Mesendoderm (in vitro differentiated cells): ENCODE measurements around the gene APOOL.
A peak's percentile ranks its signal among the peaks of the same experiment; 100 is the strongest.
"Not testable (repeated sequence)": the region's sequence is repeated elsewhere in the genome, so short reads cannot be mapped to it uniquely, and the experiment has no call there.

Experiments
- DNase-seq: peaks from one replicate; pipeline ENCODE4 v3.0.0; 2013
- H2AK5ac ChIP-seq: 2 replicates; pipeline ENCODE4 v1.6.1; 2013; ENCODE audit warnings: low read length, inconsistent platforms
- H2BK120ac ChIP-seq: 2 replicates; pipeline ENCODE4 v1.6.1; 2013; ENCODE audit warnings: low read depth, mild to moderate bottlenecking, low read length, moderate library complexity, mixed read lengths
- H2BK15ac ChIP-seq: replicated peaks from 2 replicates; pipeline ENCODE4 v1.6.1; 2013; ENCODE audit warnings: low read depth, mild to moderate bottlenecking, moderate library complexity
- H2BK5ac ChIP-seq: 2 replicates; pipeline ENCODE4 v1.6.1; 2013; ENCODE audit warnings: low read length, inconsistent platforms
- H3K18ac ChIP-seq: 2 replicates; pipeline ENCODE4 v1.6.1; 2013; ENCODE audit warnings: mild to moderate bottlenecking, low read length, mixed read lengths
- H3K23ac ChIP-seq: one replicate; pipeline ENCODE4 v1.6.1; 2013; ENCODE audit warnings: low read length
- H3K27ac ChIP-seq: 2 replicates; pipeline ENCODE4 v1.5.1; 2013; ENCODE audit warnings: low read depth, mild to moderate bottlenecking, inconsistent platforms, low read length, moderate library complexity
- H3K27me3 ChIP-seq: 2 replicates; pipeline ENCODE4 v1.6.1; 2013; ENCODE audit warnings: low read length, control low read depth, mild to moderate bottlenecking, inconsistent platforms; ENCODE audit not compliant: insufficient read depth, poor library complexity
- H3K36me3 ChIP-seq: 2 replicates; pipeline ENCODE4 v1.6.1; 2013; ENCODE audit warnings: low read length, inconsistent platforms; ENCODE audit not compliant: control insufficient read depth, insufficient read depth
- H3K4ac ChIP-seq: one replicate; pipeline ENCODE4 v1.6.1; 2013; ENCODE audit warnings: low read depth, mild to moderate bottlenecking, low read length, moderate library complexity
- H3K4me1 ChIP-seq: 2 replicates; pipeline ENCODE4 v1.6.1; 2013; ENCODE audit warnings: low read depth, low read length, inconsistent platforms; ENCODE audit not compliant: control insufficient read depth
- H3K4me2 ChIP-seq: 2 replicates; pipeline ENCODE4 v1.6.1; 2013; ENCODE audit warnings: low read length
- H3K4me3 ChIP-seq: 2 replicates; pipeline ENCODE4 v1.5.1; 2013; ENCODE audit warnings: mild to moderate bottlenecking, low read length
- H3K56ac ChIP-seq: one replicate; pipeline ENCODE4 v1.6.1; 2013; ENCODE audit warnings: low read length
- H3K79me1 ChIP-seq: 2 replicates; pipeline ENCODE4 v1.6.1; 2013; ENCODE audit warnings: low read length, inconsistent platforms
- H3K79me2 ChIP-seq: 2 replicates; pipeline ENCODE4 v1.6.1; 2013; ENCODE audit warnings: mild to moderate bottlenecking, low read length; ENCODE audit not compliant: control insufficient read depth, insufficient read depth
- H3K9ac ChIP-seq: 2 replicates; pipeline ENCODE4 v1.6.1; 2013; ENCODE audit warnings: low read length, inconsistent platforms
- H4K5ac ChIP-seq: one replicate; pipeline ENCODE4 v1.6.1; 2013; ENCODE audit warnings: low read length
- H4K8ac ChIP-seq: one replicate; pipeline ENCODE4 v1.6.1; 2013; ENCODE audit warnings: low read depth, mild to moderate bottlenecking, control low read depth, low read length, moderate library complexity
- WGBS: extraction: QIAGEN DNeasy Blood & Tissue Kit; methylation state at CpG from one replicate; pipeline ENCODE4 v1.1.7; 2013; ENCODE audit warnings: low lambda C conversion rate, missing lambda C conversion rate; ENCODE audit not compliant: insufficient coverage; ENCODE audit errors: extremely low coverage; 5-methylcytosine and 5-hydroxymethylcytosine counted together

APOOL gene

DNA sequence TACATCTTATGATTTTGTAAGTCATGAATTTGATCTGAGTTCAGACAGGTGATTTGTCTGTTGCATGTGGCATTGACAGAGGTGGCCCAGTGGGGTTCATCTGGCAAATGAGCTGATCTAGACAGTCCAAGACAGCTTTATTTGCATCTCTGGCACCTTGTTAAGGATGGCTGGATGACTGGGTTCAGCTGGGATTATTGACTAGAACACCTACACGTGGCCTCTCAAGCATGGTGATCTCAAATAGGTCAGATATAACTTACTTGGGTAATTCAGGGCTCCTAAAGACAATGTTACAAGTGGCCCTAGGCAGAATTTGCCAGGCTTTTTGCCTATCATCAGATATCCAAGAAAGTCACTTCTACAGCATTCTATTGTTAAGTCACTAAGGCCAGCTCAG, 48.0 kb downstream of the APOOL start:
- WGBS = no CpG with 5 or more reads among the region's 1 CpG

DNA sequence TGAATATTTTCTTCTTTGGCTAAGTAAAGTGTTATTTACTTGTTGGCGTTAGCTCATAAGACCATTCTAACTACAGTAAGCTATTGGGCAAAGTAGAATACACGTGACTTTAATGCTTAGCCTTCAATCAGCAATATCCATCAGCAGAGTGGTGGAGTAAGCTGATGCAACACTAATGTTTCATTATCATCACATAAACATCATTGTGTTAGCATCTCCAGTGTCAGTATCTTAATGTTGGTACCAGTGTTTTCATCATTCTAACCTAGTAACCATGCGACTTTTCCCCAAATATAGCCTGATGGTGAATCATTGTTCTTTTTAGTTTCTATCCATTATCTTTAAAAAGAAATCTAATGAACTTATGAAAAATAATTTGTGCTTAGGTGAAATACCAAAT, 48.5 kb downstream of the APOOL start:
- Histone ChIP-seq H3K79me2 (no peaks in the 10 kb centered on the region), H3K4me1 (no peaks in the 10 kb centered on the region), H4K8ac (no peak overlapping the region), H2AK5ac (no peak overlapping the region), H2BK120ac (no peak overlapping the region), H3K9ac (no peak overlapping the region), H3K79me1 (no peaks in the 10 kb centered on the region), H4K5ac (no peak overlapping the region), H3K4ac (no peak overlapping the region), H2BK5ac (no peak overlapping the region), H3K18ac (no peak overlapping the region), H3K27ac (no peak overlapping the region), H2BK15ac (no peak overlapping the region), H3K4me3 (no peak overlapping the region), H3K4me2 (no peak overlapping the region), H3K23ac (no peak overlapping the region), H3K56ac (no peak overlapping the region), H3K27me3 (no peaks in the 10 kb centered on the region), H3K36me3 (no peaks in the 10 kb centered on the region)
- no CpG with 5 or more reads among the region's 3 CpGs for WGBS
- DNase-seq = no peak

More for the DNA sequence above, 48.0 kb downstream of the APOOL start:
- Histone ChIP-seq H3K9ac (no peak overlapping the region), H2BK5ac (no peak overlapping the region), H3K4me2 (no peak overlapping the region), H2BK15ac (no peak overlapping the region), H3K56ac (no peak overlapping the region), H3K4me3 (no peak overlapping the region), H3K23ac (no peak overlapping the region), H3K36me3 (no peaks in the 10 kb centered on the region), H3K27me3 (no peaks in the 10 kb centered on the region), H3K27ac (no peak overlapping the region), H2AK5ac (no peak overlapping the region), H4K5ac (no peak overlapping the region), H3K79me2 (no peaks in the 10 kb centered on the region), H3K18ac (no peak overlapping the region), H4K8ac (no peak overlapping the region), H3K4me1 (no peaks in the 10 kb centered on the region), H3K4ac (no peak overlapping the region), H3K79me1 (no peaks in the 10 kb centered on the region), H2BK120ac (no peak overlapping the region)
- no peak for DNase-seq

DNA sequence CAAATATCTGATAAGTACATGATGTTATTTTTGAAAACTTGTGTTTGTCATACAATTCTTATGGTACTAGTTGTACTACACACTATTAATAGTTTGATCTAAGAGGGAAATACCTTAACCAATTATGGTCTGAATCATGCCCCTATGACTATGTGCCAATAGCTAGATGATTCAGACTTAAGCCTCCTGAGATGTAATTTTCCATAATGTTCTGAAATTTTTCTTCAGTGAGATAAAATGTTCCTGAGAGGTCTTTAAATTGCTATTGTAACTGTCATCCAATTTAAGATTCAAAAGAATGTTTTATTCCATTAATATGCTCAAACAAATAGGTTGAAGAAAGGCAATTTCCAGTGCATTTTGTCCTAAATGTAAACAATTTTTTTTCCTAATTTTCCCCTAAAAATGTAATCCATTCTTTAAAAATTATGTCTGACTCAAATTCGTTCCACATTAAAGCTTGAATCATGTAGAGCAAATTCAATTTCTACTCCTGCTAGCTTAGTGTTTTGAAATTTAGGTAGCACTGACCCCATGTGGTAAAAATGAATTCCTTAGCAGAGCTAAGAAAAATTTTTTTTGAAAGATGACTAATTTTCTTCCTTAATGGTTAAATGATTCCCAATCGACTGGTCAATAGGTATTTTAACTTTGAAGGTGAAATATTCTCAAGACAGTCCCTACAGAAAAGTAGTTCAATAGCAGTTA, 49.1 kb downstream of the APOOL start:
- no peaks in the 10 kb centered on the region for H3K36me3 ChIP-seq
- peak; percentile 9 for DNase-seq
- no CpG with 5 or more reads among the region's 2 CpGs for WGBS
- H4K8ac ChIP-seq = no peak overlapping the region
- H3K27ac ChIP-seq = no peak overlapping the region
- H2BK120ac ChIP-seq = no peak overlapping the region
- no peaks in the 10 kb centered on the region for H3K79me1 ChIP-seq
- H2AK5ac ChIP-seq = no peak overlapping the region
- no peak overlapping the region for H2BK5ac ChIP-seq
- no peak overlapping the region for H3K4me2 ChIP-seq
- H3K9ac ChIP-seq = no peak overlapping the region
- H3K4ac ChIP-seq = no peak overlapping the region
- H2BK15ac ChIP-seq = no peak overlapping the region
- no peaks in the 10 kb centered on the region for H3K27me3 ChIP-seq
- H3K56ac ChIP-seq = no peak overlapping the region
- H3K79me2 ChIP-seq = no peaks in the 10 kb centered on the region
- H3K4me1 ChIP-seq = no peaks in the 10 kb centered on the region
- H3K18ac ChIP-seq = no peak overlapping the region
- no peak overlapping the region for H4K5ac ChIP-seq
- no peak overlapping the region for H3K23ac ChIP-seq
- no peak overlapping the region for H3K4me3 ChIP-seq

- no peaks in the 10 kb centered on the region for H3K79me1 ChIP-seq
- DNase-seq = no peak
- WGBS = no CpG with 5 or more reads among the region's 4 CpGs
- no peak overlapping the region for H2BK5ac ChIP-seq
- H3K56ac ChIP-seq = no peak overlapping the region
- H3K4me3 ChIP-seq = no peak overlapping the region
- no peaks in the 10 kb centered on the region for H3K4me1 ChIP-seq
- H3K9ac ChIP-seq = no peak overlapping the region
- no peak overlapping the region for H4K5ac ChIP-seq
- no peak overlapping the region for H3K4me2 ChIP-seq
- no peak overlapping the region for H3K27ac ChIP-seq
- no peak overlapping the region for H3K18ac ChIP-seq
- no peaks in the 10 kb centered on the region for H3K36me3 ChIP-seq
- no peak overlapping the region for H3K23ac ChIP-seq
- no peak overlapping the region for H2AK5ac ChIP-seq
- no peak overlapping the region for H4K8ac ChIP-seq
- no peak overlapping the region for H3K4ac ChIP-seq
- H2BK15ac ChIP-seq = no peak overlapping the region
- H3K27me3 ChIP-seq = no peaks in the 10 kb centered on the region
- no peaks in the 10 kb centered on the region for H3K79me2 ChIP-seq
- H2BK120ac ChIP-seq = no peak overlapping the region
These were observed 62.0 kb downstream of the APOOL start for GRCh38 chrX:85065512-85066198.

DNA sequence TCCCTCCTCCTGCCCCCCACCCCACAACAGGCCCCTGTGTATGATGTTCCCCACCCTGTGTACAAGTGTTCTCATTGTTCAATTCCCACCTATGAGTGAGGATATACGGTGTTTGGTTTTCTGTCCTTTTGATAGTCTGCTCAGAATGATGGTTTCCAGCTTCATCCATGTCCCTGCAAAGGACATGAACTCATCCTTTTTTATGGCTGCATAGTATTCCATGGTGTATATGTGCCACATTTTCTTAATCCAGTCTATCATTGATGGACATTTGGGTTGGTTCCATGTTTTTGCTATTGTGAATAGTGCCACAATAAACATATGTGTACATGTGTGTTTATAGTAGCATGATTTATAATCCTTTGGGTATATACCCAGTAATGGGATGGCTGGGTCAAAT, 73.6 kb downstream of the APOOL start:
- H3K9ac ChIP-seq, H3K4me1 ChIP-seq, H3K18ac ChIP-seq, H3K23ac ChIP-seq, DNase-seq, H3K4me2 ChIP-seq, H3K27me3 ChIP-seq, H3K79me1 ChIP-seq, H3K36me3 ChIP-seq, H2BK120ac ChIP-seq, H4K8ac ChIP-seq, H2BK5ac ChIP-seq, H2AK5ac ChIP-seq, H4K5ac ChIP-seq, H3K4ac ChIP-seq, H2BK15ac ChIP-seq, H3K79me2 ChIP-seq, H3K27ac ChIP-seq, H3K4me3 ChIP-seq, H3K56ac ChIP-seq: not testable (repeated sequence)
- WGBS = no CpG with 5 or more reads among the region's 1 CpG
